Esophagus squamous epithelium (tissue), 4 donors: ENCODE data around the gene FKBP7.

ENCODE experiments used
- POLR2A ChIP-seq, 4 donors: fragments of 450-650 bp; IDR thresholded peaks; one replicate each; pipeline ENCODE4 v1.6.1; 2017; ENCODE audit warnings: antibody characterized with exemption in 4 of 4, mild to moderate bottlenecking in 4 of 4, moderate library complexity in 3 of 4
- TF ChIP-seq, protein P1 (sequence below), 6 experiments: fragments of 450-650 bp in 4 of 6; fragments of 200-600 bp in 2 of 6; sonication (generic) in 2 of 6; IDR thresholded peaks; one replicate each; pipeline ENCODE4 v1.5.1; 2016 to 2019; ENCODE audit warnings: antibody characterized with exemption in 6 of 6, mild to moderate bottlenecking in 4 of 6, moderate library complexity in 4 of 6

DNA sequence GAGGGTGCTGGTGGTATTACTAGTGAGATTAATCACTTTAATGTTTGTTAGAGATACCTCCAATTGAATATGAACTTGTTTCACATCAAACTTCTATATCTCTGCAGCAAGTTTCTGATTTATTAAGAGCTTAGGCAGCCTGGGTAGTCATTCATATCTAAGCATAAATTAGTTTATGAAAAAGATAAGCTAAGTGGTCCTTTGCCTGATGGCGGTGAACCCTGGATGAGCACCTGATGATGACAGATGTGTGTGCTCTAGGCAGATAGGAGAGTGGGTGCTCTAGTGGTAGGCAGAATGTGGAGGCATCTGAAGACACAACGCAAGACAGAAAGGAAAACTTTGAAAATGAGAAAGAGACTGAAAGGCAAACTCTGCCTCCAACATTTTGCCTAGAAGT, 5.0 kb downstream of the FKBP7 start:
- no peak for TF ChIP-seq POLR2A (IDR thresholded peaks at IDR 0.05)
- TF ChIP-seq, protein P1, sequence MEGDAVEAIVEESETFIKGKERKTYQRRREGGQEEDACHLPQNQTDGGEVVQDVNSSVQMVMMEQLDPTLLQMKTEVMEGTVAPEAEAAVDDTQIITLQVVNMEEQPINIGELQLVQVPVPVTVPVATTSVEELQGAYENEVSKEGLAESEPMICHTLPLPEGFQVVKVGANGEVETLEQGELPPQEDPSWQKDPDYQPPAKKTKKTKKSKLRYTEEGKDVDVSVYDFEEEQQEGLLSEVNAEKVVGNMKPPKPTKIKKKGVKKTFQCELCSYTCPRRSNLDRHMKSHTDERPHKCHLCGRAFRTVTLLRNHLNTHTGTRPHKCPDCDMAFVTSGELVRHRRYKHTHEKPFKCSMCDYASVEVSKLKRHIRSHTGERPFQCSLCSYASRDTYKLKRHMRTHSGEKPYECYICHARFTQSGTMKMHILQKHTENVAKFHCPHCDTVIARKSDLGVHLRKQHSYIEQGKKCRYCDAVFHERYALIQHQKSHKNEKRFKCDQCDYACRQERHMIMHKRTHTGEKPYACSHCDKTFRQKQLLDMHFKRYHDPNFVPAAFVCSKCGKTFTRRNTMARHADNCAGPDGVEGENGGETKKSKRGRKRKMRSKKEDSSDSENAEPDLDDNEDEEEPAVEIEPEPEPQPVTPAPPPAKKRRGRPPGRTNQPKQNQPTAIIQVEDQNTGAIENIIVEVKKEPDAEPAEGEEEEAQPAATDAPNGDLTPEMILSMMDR (IDR thresholded peaks at IDR 0.05), result no peak
